ENCODE measurements around the gene NFKB2.
A peak's percentile ranks its signal among the peaks of the same experiment; 100 is the strongest.

NFKB2 gene

DNA sequence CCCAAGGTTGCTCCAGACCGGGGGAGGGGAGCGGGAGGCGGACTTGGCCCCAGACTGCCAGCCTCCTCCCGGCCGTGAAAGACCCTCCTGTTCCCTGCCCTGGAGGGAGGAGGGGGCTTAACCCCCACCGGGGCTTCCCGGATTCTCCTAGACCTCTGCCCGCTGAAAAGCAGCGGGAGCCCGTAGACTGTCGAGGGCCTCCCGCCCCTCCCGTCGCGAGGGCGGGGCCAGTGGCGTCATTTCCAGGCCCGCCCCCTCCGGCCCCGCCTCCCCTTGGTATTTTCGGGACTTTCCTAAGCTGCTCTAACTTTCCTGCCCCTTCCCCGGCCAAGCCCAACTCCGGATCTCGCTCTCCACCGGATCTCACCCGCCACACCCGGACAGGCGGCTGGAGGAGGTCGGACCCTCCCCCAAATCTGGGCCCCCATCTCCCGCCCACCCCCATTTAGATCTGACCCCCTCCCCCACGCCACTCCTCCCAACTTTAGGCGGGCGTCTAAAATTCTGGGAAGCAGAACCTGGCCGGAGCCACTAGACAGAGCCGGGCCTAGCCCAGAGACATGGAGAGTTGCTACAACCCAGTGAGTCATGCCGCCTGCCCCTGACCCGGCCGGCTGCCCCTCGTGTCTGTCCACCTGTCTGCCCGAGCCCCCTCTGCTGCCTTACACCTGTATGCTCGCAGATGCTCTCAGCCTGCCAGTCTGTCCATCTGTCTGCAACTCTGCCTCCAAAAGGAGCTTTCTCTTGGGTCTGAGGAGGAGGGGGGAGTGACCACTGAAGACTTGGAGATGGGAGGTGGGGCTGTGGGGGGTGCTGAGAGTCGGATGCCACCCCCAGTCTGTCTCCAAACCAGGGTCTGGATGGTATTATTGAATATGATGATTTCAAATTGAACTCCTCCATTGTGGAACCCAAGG lies at the start of gene NFKB2:
Gene NFKB2, plus strand, starts transcription at position 306 of the 917 bp plus-strand sequence. Its CDS starts 255 bp downstream, at position 561.
- DNase-seq (ENCODE audit: low read depth in 2 of 2) = peak in 1 of 2 experiments; percentile 54

- no peak for DNase-seq (ENCODE audit: low read depth in 2 of 2)
These were observed 48.2 kb upstream of the NFKB2 start for GRCh38 chr10:102347236-102347828.

- DNase-seq (ENCODE audit: low read depth in 2 of 2) = peak in 1 of 2 experiments; percentile 28
These were observed 43.3 kb upstream of the NFKB2 start for GRCh38 chr10:102352066-102352715.

- no peak for DNase-seq (ENCODE audit: low read depth in 2 of 2)
These were observed 41.1 kb upstream of the NFKB2 start for GRCh38 chr10:102354451-102354850.

DNA sequence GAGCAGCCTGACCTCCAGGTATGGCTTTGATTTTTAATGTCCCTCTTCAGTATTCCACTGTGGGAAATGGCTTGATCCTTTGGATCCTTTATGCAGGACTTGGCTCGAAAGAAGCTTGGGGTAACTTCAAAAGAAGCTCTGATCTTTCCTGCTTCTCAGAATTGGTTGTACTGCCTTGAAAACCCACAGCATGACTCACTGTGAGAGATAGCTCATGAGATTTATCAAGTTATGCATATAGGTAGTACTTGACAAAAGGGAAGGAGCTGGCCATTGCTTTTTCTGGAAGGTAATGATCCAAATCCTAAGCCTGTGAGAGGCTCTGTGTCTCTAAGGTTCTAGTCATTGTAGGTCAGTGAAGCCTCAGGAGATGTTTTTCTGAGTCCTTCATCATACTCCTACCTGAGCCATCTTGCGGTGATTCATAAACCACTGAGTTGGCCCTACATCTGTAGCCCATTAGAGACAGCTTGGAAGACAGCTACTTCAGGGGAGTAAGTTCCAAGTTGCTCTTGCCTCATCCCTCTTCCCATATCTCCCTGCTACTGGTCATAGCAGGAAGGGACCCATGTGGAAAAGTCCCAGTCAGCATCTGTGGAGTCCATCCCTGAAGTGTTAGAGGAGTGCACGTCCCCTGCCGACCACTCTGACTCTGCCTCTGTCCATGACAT lies 36.7 kb upstream of the NFKB2 start:
- no peak for DNase-seq (ENCODE audit: low read depth in 2 of 2)

DNA sequence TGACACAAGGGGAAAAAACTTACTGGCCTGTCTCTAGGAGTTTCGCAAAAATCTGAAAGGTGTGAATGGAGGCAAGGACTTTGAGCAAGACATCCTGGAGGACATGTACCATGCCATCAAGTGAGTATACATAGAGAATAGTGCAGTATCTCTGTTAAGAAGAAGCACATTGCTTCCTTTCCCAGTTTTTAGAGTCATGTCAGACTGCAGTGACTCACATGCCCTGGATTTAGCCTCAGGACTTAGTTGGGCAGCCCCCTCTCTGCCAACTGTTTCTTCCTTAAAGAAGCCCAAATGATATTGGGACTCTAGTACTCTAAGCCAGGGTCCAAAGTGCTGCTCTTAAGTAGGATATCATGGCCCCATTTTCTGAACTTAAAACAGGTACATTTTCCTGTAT lies 28.1 kb upstream of the NFKB2 start:
- no peak for DNase-seq (ENCODE audit: low read depth in 2 of 2)

GRCh38 chr10:102368077-102368476 lies 27.4 kb upstream of the NFKB2 start:
- DNase-seq (ENCODE audit: low read depth in 2 of 2) = no peak

GRCh38 chr10:102371295-102371694 lies 24.2 kb upstream of the NFKB2 start:
- DNase-seq (ENCODE audit: low read depth in 2 of 2) = no peak

DNA sequence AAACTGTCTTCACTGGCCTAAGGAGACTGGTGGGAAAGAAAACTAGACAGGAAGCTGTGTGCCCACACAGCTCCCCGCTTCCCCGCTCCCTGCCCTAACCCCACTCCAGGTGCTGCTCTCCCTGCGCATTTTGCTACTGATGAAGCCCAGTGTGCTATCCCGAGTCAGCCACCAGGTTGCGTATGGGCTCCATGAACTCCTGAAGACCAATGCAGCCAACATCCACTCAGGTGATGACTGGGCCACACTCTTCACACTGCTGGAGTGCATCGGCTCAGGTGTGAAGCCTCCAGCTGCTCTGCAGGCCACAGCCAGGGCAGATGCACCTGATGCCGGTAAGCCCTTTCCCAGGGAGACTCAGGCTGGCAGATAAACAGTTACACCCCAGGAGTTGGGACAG lies 20.3 kb upstream of the NFKB2 start:
- no peak for DNase-seq (ENCODE audit: low read depth in 2 of 2)

- no peak for DNase-seq (ENCODE audit: low read depth in 2 of 2)
These were observed 19.6 kb upstream of the NFKB2 start for GRCh38 chr10:102375867-102376266.

DNA sequence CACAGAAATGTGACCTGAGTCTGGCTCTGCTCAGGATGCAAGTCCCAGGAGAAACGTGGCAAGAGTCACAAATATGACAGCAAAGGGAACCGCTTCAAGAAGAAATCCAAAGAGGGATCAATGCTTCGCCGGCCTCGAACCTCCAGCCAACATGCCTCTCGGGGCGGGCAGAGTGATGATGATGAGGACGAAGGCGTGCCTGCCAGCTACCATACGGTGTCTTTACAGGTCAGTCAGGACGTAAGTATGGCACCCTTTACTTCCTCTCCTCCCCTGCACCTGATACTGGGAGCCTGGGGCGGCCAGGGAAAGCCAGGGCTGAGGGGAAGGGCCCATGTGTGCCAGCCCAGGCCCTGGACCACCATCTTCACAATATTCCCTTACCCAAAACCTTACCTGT lies 18.6 kb upstream of the NFKB2 start:
- no peak for DNase-seq (ENCODE audit: low read depth in 2 of 2)

DNA sequence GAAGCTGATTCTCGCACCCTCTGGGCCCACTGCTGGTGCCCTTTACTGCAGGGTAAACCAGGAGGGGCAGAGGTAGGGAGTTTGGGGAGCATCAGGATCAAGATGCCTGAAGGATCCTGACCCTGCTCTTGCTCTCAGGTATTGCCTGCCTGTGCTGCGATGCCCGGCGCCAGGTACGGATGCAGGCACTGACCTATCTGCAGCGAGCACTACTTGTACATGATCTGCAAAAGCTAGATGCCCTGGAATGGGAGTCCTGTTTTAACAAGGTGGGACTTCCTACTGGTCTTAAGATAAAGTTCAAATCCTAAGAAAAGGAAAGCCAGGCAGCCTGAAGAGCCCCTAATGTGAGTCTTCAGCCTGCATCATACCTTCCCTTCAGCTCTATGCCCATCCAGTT lies 16.1 kb upstream of the NFKB2 start:
- no peak for DNase-seq (ENCODE audit: low read depth in 2 of 2)

GRCh38 chr10:102381983-102382382 lies 13.5 kb upstream of the NFKB2 start:
- DNase-seq (ENCODE audit: low read depth in 2 of 2) = no peak

DNA sequence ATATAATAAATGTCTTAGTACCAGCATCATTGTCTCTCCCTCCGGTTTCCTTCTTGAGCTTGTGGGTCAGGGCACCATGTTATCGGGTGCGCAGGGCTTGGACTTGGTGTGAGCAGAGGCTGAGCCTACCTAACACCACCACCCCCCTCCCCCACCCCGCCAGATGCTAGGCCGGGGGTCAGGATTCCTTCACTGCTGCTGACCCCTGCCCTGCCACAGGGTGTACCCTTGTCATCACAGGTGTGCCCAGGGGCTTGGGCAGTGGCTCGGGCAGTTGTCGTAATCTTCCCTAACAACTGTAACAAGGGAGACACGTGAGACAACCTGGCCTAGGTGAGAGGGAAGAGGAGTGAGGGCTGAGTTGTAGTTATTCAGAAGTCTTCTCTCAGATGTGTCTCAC lies 12.6 kb upstream of the NFKB2 start:
- DNase-seq (ENCODE audit: low read depth in 2 of 2) = no peak

- DNase-seq (ENCODE audit: low read depth in 2 of 2) = no peak
These were observed 11.5 kb upstream of the NFKB2 start for GRCh38 chr10:102384053-102384452.

DNA sequence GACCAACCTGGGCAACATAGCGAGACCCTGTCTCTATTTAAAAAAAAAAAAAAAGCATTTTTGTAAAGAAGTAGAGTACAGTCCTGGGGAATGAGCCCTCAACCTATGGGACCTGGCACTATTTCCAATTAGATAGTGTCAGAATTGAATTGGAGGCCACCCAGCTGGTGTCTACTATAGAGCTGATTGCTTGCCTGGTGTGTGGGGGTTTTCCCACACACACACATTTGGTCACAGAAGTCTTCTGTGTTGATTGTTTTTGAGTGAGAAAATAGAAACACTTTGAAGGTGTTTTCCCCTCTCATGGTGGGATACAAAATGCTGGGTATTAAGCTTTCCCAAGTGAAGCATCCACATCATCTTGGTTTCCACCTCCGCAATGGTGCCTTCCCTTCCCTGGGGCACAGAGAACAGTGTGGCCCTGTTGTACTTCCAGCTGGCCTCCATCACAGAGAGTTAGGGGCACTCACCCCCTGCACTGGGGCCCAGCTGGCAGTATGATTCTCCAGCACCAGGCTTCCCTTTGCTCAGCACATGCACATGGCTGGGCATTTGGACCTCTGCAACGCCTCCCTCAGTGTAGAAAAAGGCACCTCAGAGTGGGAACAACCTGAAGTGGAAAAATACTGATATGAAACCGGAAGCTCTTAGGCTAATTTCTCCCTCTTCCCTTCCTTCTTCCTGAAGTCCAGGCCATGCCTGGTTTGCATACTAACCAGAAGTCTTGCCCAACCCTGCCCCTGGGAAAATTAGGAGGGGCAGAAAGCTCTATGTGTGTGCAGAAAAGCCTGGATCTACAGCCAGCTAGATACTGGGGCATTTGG lies 10.7 kb upstream of the NFKB2 start:
- DNase-seq (ENCODE audit: low read depth in 2 of 2) = no peak

GRCh38 chr10:102389894-102390293 lies 5.6 kb upstream of the NFKB2 start:
- no peak for DNase-seq (ENCODE audit: low read depth in 2 of 2)

DNA sequence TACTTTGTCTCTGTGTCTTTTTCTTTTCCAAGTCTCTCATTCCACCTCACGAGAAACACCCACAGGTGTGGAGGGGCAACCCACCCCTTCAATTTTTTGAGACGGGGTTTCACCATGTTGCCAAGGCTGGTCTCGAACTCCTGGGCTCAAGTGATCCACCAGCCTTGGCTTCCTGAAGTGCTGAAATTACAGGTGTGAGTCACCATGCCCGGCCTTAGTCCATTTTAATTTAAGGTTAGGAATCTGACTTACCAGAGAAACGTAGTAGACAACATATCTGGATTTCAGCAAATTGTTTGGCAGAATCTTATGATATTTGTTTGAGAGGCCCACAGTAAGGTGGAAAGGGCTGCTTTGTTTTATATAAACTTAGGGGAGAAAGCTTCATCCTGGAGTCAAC lies 3.2 kb upstream of the NFKB2 start:
- DNase-seq (ENCODE audit: low read depth in 2 of 2) = no peak

- DNase-seq (ENCODE audit: low read depth in 2 of 2) = no peak
These were observed 2.0 kb upstream of the NFKB2 start for GRCh38 chr10:102393411-102394078.

DNA sequence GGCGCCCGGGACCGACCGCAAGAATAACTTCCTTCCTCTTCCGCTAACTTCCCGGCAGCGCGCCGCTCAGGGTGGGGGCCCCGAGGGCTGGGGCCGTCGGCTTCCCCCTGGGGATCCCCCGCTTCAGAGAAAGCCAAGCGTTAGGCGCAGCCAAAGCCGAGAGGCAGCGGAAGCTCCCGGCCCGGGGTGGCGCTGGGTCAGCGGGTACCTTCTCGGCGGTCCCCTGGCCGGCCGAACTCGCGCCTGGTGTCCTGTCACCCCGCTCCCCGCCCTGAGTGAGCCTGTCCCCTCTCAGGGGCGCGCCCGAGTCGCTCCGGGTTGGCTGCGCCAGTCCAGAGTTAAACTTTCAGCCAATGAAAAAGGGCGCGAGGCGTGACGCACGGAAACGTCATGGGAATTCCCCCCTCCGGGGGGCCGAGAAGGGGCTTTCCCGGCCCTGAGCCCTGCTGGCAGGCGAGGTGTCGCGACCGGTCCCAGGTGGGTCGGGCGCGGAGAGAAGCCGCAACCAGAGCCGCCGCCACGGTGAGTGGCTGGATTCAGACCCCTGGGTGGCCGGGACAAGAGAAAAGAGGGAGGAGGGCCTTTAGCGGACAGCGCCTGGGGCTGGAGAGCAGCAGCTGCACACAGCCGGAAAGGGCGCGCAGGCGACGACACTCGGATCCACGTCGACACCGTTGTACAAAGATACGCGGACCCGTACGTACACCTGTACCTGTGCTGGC lies 1.3 kb upstream of the NFKB2 start:
- peak; percentile 74 to 79 for DNase-seq (ENCODE audit: low read depth in 2 of 2)
